GM23338 (cell line): ENCODE results near the gene C3orf22. TPM values are rescaled to one million over a fixed set of nuclear protein-coding genes. Genes with fewer than 3 reads are reported as not detected.

Experiments used
- ATAC-seq: fragments of 200-7000 bp; cut with Tn5 transposase; 3 replicates; pipeline ENCODE4 v1.9.1; 2020
- DNase-seq: peaks from one replicate; pipeline ENCODE4 v3.0.0-alpha.2; 2015; ENCODE audit warnings: low spot score
- H2AFZ ChIP-seq: fragments of 200-600 bp; sonication (generic); 2 replicates; pipeline ENCODE4 v1.8.0; 2016; ENCODE audit warnings: antibody characterized with exemption, mild to moderate bottlenecking, moderate library complexity
- H3F3A ChIP-seq: fragments of 200-600 bp; sonication (generic); replicated peaks from 2 replicates; pipeline ENCODE4 v1.8.0; 2017; ENCODE audit warnings: antibody characterized with exemption, mixed run types, low read depth
- H3K27ac ChIP-seq: fragments of 200-600 bp; sonication (generic); 2 replicates; pipeline ENCODE4 v1.6.1; 2016; ENCODE audit warnings: low read depth
- H3K27me3 ChIP-seq: fragments of 200-600 bp; sonication (generic); 2 replicates; pipeline ENCODE4 v1.8.0; 2016; ENCODE audit warnings: mild to moderate bottlenecking, mixed run types, moderate library complexity; ENCODE audit not compliant: insufficient read depth
- H3K36me3 ChIP-seq: fragments of 200-600 bp; sonication (generic); 2 replicates; pipeline ENCODE4 v1.8.0; 2016; ENCODE audit warnings: mild to moderate bottlenecking; ENCODE audit not compliant: insufficient read depth
- H3K4me1 ChIP-seq: fragments of 200-600 bp; sonication (generic); 2 replicates; pipeline ENCODE4 v1.8.0; 2016; ENCODE audit warnings: mild to moderate bottlenecking, moderate library complexity; ENCODE audit not compliant: insufficient read depth
- H3K4me2 ChIP-seq: fragments of 200-600 bp; sonication (generic); 2 replicates; pipeline ENCODE4 v1.7.1; 2017; ENCODE audit warnings: mixed run types
- H3K4me3 ChIP-seq: fragments of 200-600 bp; sonication (generic); 2 replicates; pipeline ENCODE4 v1.6.1; 2016; ENCODE audit warnings: mixed run types
- H3K79me2 ChIP-seq: fragments of 200-600 bp; sonication (generic); replicated peaks from 2 replicates; pipeline ENCODE4 v1.8.0; 2017; ENCODE audit warnings: mild to moderate bottlenecking; ENCODE audit not compliant: insufficient read depth
- H3K9me2 ChIP-seq: fragments of 200-600 bp; sonication (generic); 2 replicates; pipeline ENCODE4 v1.8.0; 2017; ENCODE audit not compliant: insufficient read depth
- H4K20me1 ChIP-seq: fragments of 200-600 bp; sonication (generic); replicated peaks from 2 replicates; pipeline ENCODE4 v1.8.0; 2017; ENCODE audit warnings: mild to moderate bottlenecking; ENCODE audit not compliant: insufficient read depth
- H3K27ac Mint-ChIP-seq: 2 replicates; pipeline ENCODE4 v1.8.0; 2020; ENCODE audit warnings: inconsistent platforms, mild to moderate bottlenecking, moderate library complexity, mixed read lengths
- H3K27me3 Mint-ChIP-seq: 3 replicates; pipeline ENCODE4 v1.8.0; 2022; ENCODE audit warnings: low read depth, mild to moderate bottlenecking, moderate library complexity, mixed read lengths, inconsistent platforms; ENCODE audit not compliant: insufficient read depth, poor library complexity
- H3K36me3 Mint-ChIP-seq: 3 replicates; pipeline ENCODE4 v1.8.0; 2021; ENCODE audit warnings: low read depth, mild to moderate bottlenecking, inconsistent platforms, moderate library complexity, mixed read lengths
- H3K4me1 Mint-ChIP-seq: 3 replicates; pipeline ENCODE4 v1.8.0; 2020; ENCODE audit warnings: mild to moderate bottlenecking, inconsistent platforms, mixed read lengths
- H3K4me3 Mint-ChIP-seq: 3 replicates; pipeline ENCODE4 v1.8.0; 2021; ENCODE audit warnings: moderate library complexity, mild to moderate bottlenecking, inconsistent platforms, mixed read lengths
- H3K9me3 Mint-ChIP-seq: 3 replicates; pipeline ENCODE4 v1.8.0; 2020; ENCODE audit warnings: moderate library complexity, mild to moderate bottlenecking, inconsistent platforms, mixed read lengths
- CREB1 ChIP-seq: fragments of 250-450 bp; sonication (Bioruptor Pico); IDR thresholded peaks from 2 replicates; pipeline ENCODE4 v1.5.0; 2020; ENCODE audit warnings: low read depth, mild to moderate bottlenecking, moderate library complexity
- CTCF ChIP-seq, 2 experiments: fragments of 200-600 bp in 1 of 2; sonication (generic) in 1 of 2; conservative IDR thresholded peaks; 2 replicates each; pipeline versions ENCODE4 v1.5.1 to v1.6.1; 2016 to 2017; ENCODE audit warnings: antibody characterized with exemption in 2 of 2, low read depth in 2 of 2, mild to moderate bottlenecking in 2 of 2, moderate library complexity in 1 of 2
- ETS1 ChIP-seq: IDR thresholded peaks from 2 replicates; pipeline ENCODE4 v1.6.1; 2016; ENCODE audit warnings: antibody characterized with exemption
- EZH2 ChIP-seq: fragments of 200-600 bp; sonication (generic); IDR thresholded peaks from one replicate; pipeline ENCODE4 v1.8.0; 2017; ENCODE audit warnings: antibody characterized with exemption, mild to moderate bottlenecking, low read depth; ENCODE audit not compliant: unreplicated experiment
- JUNB ChIP-seq: IDR thresholded peaks from one replicate; pipeline ENCODE4 v1.6.1; 2016; ENCODE audit warnings: antibody characterized with exemption; ENCODE audit not compliant: unreplicated experiment
- POLR2AphosphoS5 ChIP-seq: IDR thresholded peaks from 2 replicates; pipeline ENCODE4 v1.6.1; 2016; ENCODE audit warnings: antibody characterized with exemption, low read depth
- REST ChIP-seq: IDR thresholded peaks from one replicate; pipeline ENCODE4 v1.6.1; 2018; ENCODE audit warnings: antibody characterized with exemption; ENCODE audit not compliant: unreplicated experiment
- ZNF114 ChIP-seq: fragments of 250-450 bp; sonication (Bioruptor Pico); IDR thresholded peaks from 2 replicates; pipeline ENCODE4 v1.5.0; 2020; ENCODE audit warnings: mild to moderate bottlenecking, moderate library complexity
- ZNF331 ChIP-seq: fragments of 250-450 bp; sonication (Bioruptor Pico); IDR thresholded peaks from 2 replicates; pipeline ENCODE4 v1.5.0; 2020; ENCODE audit warnings: low read depth, mild to moderate bottlenecking, moderate library complexity
- ZNF462 ChIP-seq: fragments of 250-450 bp; sonication (Bioruptor Pico); IDR thresholded peaks from 2 replicates; pipeline ENCODE4 v1.5.0; 2020; ENCODE audit warnings: mild to moderate bottlenecking, moderate library complexity
- polyA plus RNA-seq: library from polyadenylated mRNA; unstranded; fragments of >200 nt; fragmentation: Nextera tagmentation; extraction: Ambion mirVana; gene quantifications from 2 replicates; pipeline ENCODE4 v1.2.1, GENCODE V29; 2016
- total RNA-seq: library from RNA; depleted of rRNA; stranded (reverse); fragments of >200 nt; shearing (Covaris generic); gene quantifications from 2 replicates; pipeline ENCODE4 v1.2.3, GENCODE V29; 2014

The C3orf22 gene
- total and polyA plus RNA-seq, 2 experiments from 2014 or later: not detected

- no peak for TF ChIP-seq ETS1
Observed at GRCh38 chr3:126545544-126545943, 13.2 kb downstream of the C3orf22 start (continued).

GRCh38 chr3:126544596-126545281 lies 14.0 kb downstream of the C3orf22 start:
- ATAC-seq (no peak), DNase-seq (no peak)
- no peak overlapping the region for H3K4me3 Mint-ChIP-seq
- Histone ChIP-seq H3K27ac (no peak overlapping the region), H3K4me3 (no peak overlapping the region), H3K4me1 (peaks cover 18% of the 10 kb centered on the region), H2AFZ (no peak overlapping the region), H3K4me2 (no peak overlapping the region), H4K20me1 (no peaks in the 10 kb centered on the region), H3K9me2 (no peaks in the 10 kb centered on the region), H3K27me3 (peaks cover 11% of the 10 kb centered on the region; the same call in 1 of the 2 replicates), H3K79me2 (no peaks in the 10 kb centered on the region), H3K36me3 (no peaks in the 10 kb centered on the region), H3F3A (0 out of 2 replicates have a peak, but pooled peaks cover 5% of the 10 kb centered on the region)
- H3K36me3 Mint-ChIP-seq: peaks cover 3% of the 10 kb centered on the region; the same call in 1 of the 3 replicates
- no peaks in the 10 kb centered on the region for H3K9me3 Mint-ChIP-seq
- peaks cover 36% of the 10 kb centered on the region for H3K4me1 Mint-ChIP-seq
- no peak overlapping the region for H3K27ac Mint-ChIP-seq
- peaks cover 17% of the 10 kb centered on the region for H3K27me3 Mint-ChIP-seq
- TF ChIP-seq CTCF (conservative IDR thresholded peaks at IDR 0.05; ENCODE audit: low read depth in 2 of 2) (no peak), CREB1 (no peak), JUNB (no peak), ZNF114 (CRISPR knock-in tag) (no peak), REST (no peak), ETS1 (no peak), ZNF331 (CRISPR knock-in tag) (no peak), POLR2AphosphoS5 (no peak), EZH2 (no peak), ZNF462 (CRISPR knock-in tag) (no peak)
